HG02852 (cell line): ENCODE results near the gene CFAP299.

ENCODE experiments used
- ATAC-seq: cut with Tn5 transposase; IDR thresholded peaks from one replicate; pipeline ENCODE4 v1.9.1; 2021; ENCODE audit warnings: mild to moderate bottlenecking, moderate library complexity; ENCODE audit not compliant: unreplicated experiment

Gene CFAP299

DNA sequence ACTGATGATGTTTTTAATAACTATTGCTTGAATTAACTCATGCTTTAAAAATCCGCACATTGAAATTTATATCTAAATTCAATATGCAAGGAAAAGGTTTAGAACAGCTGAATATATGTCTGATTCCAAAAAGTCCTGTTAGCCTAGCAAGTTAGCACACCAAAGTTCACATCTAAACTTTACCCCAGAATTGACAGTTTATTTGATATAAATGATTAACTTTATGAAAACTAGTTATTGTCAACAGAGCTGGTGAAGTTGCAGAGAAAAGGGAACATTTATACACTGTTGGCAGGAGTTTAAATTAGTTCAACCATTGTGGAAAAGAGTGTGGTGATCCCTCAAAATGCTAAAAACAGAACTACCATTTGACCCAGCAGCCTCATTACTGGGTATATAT lies 574.4 kb downstream of the CFAP299 start:
- no peak for ATAC-seq

DNA sequence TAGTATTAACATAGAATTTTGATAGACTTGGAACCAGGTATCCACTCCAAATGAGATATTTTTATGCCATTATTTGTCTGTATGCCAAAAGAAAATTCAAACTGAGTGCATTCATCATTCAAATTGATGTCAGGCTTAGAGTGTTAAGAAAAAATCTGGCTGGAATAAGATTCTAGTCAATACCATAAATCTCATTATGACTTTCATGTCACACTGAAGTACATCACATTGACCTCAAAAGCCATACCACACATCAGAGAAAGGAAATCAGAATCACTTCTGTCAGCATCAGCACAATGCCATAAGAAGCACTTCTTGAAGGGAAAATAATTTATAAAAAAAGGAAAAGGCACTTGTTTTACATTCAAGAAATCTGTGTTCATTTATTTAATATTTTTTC lies 575.9 kb downstream of the CFAP299 start:
- peak; percentile 55 for ATAC-seq

DNA sequence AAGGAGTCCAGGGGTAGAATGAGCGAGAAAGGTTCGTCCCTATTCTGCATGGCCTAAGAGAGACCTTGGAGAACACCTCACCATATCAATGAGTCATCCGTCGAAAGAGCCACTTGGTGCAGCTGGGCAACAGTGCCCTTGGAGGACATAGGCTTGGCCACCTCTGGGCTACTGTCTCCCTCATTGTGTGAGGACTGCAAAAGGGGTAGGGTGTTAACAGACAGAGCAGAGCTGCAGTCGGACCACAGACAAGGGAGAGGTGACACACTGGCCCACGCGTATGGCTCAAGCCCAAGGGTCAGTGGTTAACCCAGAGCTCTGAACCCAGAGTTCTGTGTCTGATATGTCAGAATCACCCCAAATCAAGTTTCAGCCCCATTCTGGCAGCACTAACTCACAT lies 576.8 kb downstream of the CFAP299 start:
- no peak for ATAC-seq

DNA sequence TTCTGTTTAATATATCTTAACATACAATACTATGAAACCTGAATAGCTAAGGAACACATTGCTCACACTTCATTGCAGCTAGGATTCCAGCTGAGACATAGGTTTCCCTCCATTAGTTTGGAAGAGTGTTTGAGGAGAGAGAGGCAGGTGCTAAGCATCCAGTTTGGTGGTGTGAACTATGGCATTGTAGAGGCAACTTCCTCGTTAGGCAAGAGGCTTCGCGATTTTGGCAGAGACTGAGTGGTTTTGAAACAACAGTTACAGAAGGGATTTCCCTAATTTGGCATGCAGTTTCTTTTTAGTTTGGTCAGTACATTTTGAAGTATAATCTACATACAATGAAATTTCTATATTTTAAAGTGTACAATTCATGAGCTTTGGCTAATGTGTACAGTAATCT lies 577.9 kb downstream of the CFAP299 start:
- ATAC-seq = peak; percentile 86

DNA sequence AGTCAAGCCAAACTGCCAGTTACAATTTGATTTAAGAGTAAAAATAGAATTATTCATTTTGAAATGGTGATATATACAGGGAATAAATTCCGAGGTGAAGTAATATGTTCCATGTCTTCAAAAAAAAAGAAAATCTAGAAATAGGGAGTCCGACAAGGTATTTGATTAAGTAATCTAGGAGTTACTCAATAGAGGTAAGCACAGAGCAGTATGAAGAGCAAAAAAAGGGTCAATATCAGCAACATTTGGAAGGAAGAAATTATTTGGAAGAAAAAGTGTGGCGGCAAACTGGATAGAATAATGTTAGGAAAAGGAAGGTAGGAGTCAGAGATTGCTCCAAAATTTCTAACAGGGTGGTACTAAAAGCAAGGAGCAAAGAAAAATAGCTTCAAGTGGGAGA lies 581.2 kb downstream of the CFAP299 start:
- no peak for ATAC-seq

DNA sequence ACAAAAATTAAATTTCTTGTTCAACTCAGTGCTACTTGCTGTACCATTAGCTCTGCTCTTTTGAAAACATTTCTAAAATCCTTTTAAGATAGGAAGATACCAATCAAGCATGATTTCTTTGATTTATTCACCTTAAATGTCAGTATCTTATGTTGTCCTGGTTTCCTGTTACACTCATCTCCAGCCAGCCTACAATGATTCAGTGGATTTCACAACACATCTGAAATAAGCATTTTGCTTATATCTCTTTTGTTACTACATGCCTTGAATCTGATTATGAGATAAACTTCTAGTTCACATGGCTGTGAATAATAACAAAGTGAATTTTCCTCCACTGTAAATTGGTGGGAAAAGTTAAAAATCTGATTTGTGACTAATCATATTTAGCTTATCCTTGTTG lies 582.5 kb downstream of the CFAP299 start:
- ATAC-seq = no peak

DNA sequence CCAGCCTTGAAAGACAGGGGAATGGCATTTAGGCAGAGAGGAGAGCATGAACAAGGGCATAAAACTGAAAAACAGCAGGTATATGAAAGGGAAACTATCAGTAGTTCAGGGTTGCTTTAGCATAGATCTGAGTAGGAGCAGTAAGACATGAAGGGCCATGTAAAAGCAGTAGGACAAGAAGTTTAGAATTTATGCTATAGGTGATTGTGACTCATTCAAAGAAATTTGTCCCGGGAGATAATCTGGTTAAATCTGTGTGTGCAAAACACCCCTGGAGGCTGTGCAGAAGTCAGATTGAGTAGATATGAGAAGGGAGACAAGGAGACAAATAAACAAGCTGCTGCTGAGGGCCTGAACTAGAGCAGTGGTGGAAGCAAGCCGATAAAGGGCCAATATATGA lies 585.9 kb downstream of the CFAP299 start:
- ATAC-seq = no peak

DNA sequence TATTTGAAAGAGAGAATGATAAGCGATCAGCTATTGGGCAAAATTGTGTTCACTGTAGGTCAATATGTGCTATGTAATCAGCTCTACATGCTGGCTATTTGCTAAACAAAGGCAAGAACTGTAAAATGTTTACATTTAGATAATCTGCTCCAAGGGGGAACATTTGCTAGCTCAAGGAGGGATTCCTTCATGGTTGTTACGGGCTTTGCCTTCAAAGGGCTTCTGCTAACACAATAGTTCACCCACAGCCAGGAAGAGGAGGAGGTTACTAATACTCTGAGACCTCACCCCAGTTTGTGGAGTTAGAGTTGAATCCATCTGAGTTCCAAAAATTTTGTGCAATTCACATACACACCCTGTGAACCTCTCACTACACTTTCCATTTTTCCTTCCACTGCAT lies 587.4 kb downstream of the CFAP299 start:
- ATAC-seq = no peak

DNA sequence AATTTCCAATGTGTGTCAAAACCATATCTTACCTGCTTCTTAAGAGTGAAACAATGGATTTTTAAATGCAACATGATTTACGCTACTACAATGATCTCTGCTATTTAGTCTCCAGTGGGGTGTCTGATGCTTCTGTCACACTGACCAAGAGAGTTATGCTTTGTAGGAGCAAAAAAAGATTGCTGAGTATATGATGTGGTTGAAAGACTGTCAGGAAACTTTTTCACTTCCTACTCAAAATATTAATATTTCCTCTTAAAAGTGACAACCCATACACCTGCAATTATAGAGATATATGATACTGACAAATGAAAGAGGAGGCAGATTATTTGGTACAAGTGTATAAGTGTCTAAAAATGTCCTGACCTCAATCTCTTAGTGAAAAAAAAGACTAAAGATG lies 589.8 kb downstream of the CFAP299 start:
- no peak for ATAC-seq

DNA sequence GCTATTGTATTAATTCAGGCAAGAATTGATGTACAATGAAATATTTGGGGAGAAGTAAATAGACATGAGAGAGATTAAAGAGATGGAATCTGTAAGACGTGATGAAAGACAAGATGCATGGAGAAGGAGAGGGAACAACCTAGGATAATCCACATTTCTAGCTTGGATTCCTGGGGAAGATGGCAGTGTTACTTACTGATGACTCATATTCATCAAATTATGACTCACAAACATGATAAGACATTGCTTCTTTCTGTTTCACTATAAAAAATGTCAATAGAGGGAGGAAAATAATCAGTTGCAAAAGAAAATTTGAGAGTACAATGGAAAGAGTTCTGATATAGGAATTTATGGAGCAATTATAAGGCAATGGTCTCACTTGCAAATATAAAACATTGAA lies 590.9 kb downstream of the CFAP299 start:
- peak; percentile 54 for ATAC-seq

DNA sequence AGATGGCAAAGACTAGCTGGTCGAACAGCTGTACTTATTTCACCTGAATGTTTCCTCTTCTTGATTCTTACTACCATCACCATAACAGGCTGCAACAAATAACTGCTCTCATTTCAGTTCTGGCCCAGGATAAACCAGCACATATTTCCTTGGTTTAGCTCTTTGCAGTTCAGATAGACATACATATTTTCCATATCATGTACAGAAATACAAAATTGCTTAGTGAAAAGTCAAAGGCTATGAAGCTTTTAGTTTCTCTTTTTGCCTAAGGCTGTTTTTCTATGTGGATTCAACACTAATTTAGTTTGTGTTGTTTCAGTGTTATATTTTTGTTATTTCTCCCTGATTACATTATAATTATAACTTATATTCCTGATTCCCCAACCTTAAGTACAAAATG lies 591.4 kb downstream of the CFAP299 start:
- peak; percentile 14 for ATAC-seq

DNA sequence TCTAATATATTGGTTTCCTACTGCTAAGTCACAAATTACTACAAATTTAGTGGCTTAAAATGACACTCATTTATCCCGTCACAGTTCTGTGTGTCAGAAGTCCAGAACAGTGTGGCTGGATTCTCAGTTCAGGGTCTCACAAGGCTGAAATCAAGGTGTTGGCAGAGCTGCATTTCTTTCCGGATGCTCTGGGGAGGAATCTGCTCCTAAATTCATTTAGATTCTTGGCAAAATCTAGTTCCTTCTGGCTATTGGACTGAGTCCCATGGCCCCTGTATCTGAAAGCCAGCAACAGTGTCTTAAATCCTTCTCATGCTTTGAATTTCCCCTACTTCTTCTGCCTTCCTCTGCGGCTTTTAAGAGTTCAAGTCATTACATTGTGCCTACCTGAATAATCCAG lies 591.9 kb downstream of the CFAP299 start:
- no peak for ATAC-seq

DNA sequence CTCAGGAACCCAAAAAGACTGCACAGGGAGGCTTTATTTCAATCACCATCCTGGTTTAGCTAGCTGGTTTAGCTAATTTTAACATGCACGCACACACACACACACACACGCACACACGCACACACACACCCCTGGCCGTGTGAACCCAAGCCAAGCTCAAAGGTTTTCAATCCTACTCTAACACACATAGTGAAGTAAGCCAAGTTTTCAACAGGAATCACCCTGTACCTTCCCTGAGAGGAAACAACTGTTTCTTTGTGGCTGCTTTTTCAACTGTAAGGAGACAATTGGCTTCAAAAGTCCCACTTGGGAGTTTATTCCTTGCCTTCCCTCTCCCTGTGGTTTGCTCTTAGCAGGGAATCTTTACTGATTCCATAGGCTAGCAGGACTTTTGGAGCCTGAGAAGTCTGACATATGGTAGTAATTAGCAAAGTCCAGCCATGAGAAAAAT lies 596.1 kb downstream of the CFAP299 start:
- ATAC-seq = no peak

DNA sequence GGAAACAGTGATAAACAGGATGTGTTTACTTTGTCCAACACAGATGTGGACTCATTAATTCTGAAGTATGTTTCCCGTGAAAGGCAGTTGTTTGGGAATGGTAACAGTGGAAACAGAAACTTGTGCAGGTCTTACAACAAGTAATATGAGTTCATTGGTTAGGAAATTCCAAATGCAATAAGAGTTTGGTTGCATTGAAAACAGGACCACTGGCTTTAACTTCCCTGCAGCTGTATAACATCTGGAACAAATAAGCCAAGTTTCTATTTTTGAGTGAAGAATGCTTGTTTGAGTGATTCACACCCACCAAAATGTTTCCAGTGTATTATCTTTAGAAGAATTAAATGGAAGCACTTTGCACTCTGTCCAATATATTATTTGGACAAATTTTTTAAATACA lies 612.6 kb downstream of the CFAP299 start:
- ATAC-seq = no peak

DNA sequence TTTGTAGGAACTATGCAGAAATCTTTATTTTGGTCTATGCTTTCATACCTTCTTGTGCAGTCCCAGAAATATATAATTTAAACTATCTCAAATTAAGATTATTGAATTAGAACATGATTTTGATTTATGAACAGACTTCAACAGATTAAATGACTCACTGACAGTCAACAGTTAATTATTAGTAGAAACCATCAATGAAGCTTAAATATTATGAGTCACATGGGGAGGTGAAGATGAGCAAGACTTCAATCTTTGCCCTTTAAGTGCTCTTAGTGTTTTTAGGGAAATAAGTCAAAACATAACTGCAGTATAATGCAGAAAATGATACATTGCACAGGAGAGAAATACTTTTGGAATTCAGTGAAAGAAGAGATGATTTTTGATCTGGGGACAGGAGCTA lies 613.5 kb downstream of the CFAP299 start:
- ATAC-seq = no peak

DNA sequence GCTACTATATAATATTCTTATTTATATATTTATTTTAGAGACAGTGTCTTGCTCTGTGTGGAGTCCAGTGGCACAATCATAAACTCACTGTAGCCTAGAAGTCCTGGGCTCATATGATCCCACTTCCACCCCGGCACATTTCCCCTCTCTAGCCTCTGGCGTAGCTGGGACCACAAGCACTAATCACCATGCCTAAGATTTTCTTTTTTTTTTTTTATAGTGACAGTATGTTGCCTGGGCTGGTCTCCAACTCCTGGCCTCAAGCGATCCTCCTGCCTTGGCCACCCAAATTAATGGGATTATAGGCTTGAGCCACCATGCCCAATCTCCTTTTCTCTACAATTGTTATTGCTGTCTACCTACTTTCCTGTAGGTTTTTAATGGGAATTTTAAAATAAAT lies 620.9 kb downstream of the CFAP299 start:
- ATAC-seq = no peak

DNA sequence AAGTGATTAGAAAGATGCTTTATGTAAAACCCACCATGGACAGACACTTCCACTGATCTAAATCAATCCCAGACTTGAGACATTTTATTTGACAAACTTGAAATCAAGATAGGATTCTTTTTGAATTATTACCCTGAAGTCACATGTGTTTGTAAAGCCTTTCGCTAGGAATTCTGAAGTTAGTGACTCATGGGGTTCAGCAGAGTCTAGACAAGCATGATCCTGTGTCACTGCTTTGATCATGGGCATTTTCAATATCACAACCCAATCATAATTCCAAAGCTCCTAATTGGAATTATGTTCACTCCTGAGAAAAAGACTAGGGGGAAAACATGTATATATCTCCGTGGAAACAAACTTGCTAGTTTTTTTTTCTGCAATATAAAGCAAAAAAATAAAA lies 627.5 kb downstream of the CFAP299 start:
- ATAC-seq = no peak

DNA sequence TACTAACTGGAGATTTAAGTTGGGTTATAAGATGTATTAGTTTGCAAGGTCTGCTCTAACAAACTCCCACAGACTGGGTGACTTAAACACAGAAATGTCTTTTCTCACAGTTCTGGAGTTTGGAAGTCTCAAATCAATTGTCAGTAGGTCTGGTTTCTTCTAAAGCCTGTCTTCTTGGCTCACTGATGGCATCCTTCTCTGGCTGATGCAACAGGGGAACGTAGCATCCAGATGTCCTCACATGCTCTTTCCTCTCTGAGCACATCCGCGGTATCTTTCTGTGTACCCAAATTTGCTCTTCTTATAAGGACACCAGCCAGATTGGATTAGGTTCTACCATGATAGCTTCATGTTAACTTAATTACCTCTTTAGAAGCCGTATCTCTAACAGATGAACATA lies 631.8 kb downstream of the CFAP299 start:
- ATAC-seq = no peak

DNA sequence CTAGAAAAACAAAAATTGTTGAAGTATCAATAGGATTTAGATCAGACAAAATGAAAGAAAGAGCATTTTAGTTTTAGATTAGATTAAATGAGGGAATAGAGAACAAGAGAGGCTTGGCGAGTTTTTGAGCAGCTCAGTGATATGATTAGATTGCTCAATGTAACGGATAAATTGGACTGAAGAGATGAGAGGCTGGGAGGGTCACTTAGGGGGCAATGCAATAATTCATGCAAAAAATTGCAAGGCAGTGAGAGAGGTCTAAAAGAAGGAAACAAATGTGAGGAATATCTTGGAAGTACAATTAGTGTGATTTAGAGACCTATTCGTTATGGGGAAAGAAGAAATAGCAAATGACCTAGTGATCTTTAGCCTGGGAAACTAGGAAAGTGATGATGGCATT lies 644.7 kb downstream of the CFAP299 start:
- ATAC-seq = no peak

DNA sequence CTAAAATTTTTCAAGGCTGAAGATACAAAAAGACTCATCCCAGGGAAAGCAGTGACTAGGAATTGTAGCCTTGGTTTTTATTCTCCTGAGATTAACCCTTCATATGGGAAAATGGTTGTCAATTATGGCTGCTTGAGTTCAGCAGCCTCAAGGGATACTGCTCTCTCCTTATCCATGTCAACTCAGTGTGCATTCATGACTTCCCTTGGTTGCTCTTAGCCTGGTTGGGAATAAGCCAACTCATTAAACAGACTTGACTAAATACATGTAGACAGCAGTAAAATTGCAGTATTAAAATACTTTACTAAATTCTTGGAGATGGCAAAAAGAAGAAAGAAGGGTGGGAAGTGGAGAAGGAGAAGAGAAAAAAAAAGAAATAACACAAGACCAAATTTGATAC lies 650.5 kb downstream of the CFAP299 start:
- ATAC-seq = no peak

DNA sequence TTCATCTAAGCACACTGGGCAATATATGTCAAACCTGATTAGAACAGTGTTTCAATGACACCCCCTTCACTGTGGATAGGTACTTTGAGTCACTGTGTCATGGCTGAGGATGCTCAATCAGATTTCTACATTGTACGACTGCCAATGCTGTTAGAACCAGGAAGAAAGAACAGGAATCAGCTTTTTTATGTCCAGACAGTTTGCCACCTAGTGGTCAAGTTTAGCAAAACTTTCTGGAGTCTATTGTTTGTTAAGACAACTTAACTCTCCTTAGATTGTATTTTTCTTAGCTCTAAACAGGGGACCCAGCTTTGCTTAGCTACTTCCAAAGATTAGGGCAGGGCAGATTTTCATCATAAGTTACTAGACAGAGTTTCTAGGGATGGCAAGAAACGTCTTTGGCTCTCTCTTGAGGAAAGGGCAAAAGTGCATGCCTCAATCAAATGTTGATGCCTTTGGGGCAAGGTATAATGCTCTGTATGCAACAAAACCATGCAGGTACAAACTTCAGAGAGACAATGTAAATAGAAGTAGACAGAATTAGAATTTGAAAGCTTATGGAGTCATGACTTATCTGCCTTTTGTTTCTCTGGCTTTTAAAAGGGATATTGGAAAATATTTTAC lies 654.5 kb downstream of the CFAP299 start:
- ATAC-seq = peak; percentile 71

DNA sequence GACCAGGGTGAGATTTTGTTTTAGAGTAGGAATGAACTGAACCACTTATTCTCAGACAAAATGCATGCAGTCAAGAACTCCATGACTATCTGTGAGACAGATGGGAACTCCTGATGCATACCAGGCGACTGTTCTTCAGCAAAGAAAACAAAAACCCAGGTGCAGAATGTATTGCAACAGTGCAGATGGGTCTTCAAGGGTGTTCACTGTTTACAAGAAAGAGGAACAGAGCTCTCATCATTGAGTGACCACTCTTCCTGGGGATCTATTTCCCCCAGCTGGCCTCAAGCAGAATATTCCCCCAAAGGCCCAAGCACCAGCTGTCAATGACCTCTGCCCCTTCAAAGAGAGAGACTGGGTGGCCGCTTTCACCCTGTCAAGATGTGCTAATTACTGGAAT lies 655.3 kb downstream of the CFAP299 start:
- ATAC-seq = no peak

DNA sequence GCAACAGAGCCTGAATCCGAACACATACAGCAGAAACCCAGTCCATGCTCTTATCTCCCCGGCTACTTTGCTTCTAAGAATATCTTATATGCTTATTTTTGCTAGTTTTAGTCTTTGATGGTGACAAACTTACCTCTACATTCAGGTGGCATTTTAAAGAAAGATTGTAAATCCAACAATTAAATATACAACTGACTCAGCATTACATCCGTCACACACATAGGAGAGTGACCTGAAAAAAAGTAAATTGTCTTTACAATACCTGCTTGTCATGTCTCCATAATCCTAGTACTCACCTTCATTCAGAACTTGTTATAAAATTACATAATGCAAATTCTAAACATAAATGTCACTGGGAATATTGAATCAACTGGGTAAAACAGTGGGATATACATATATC lies 664.4 kb downstream of the CFAP299 start:
- no peak for ATAC-seq
